Hematopoietic multipotent progenitor cell treated with erythropoietin and hydrocortisone succinate and interleukin-3 and kit ligand, for 4 days (in vitro differentiated cells): Measurements from ENCODE around the gene P2RY11.

Source experiments
- DNase-seq: peaks from one replicate; pipeline ENCODE4 v3.0.0-alpha.2; 2015

P2RY11 gene

GRCh38 chr19:10141973-10142372 lies 30.5 kb downstream of the P2RY11 start:
- no peak for DNase-seq

- no peak for DNase-seq
Observed at GRCh38 chr19:10142701-10143375, 31.3 kb downstream of the P2RY11 start.

- DNase-seq: no peak
Observed at GRCh38 chr19:10143681-10144080, 32.2 kb downstream of the P2RY11 start.

GRCh38 chr19:10144361-10144760 lies 32.9 kb downstream of the P2RY11 start:
- DNase-seq: no peak

- DNase-seq: no peak
Observed at GRCh38 chr19:10145031-10145430, 33.5 kb downstream of the P2RY11 start.

- DNase-seq: no peak
Observed at GRCh38 chr19:10146142-10146541, 34.6 kb downstream of the P2RY11 start.

GRCh38 chr19:10149427-10149826 lies 37.9 kb downstream of the P2RY11 start:
- no peak for DNase-seq

- no peak for DNase-seq
Observed at GRCh38 chr19:10151521-10151920, 40.0 kb downstream of the P2RY11 start.

- DNase-seq: no peak
Observed at GRCh38 chr19:10152100-10152499, 40.6 kb downstream of the P2RY11 start.

GRCh38 chr19:10155839-10156238 lies 44.3 kb downstream of the P2RY11 start:
- no peak for DNase-seq

GRCh38 chr19:10158071-10158470 lies 46.6 kb downstream of the P2RY11 start:
- DNase-seq: no peak

- DNase-seq: no peak
Observed at GRCh38 chr19:10158485-10158884, 47.0 kb downstream of the P2RY11 start.

- no peak for DNase-seq
Observed at GRCh38 chr19:10159610-10160009, 48.1 kb downstream of the P2RY11 start.

- DNase-seq: no peak
Observed at GRCh38 chr19:10163536-10163935, 52.0 kb downstream of the P2RY11 start.
